NCI-H1092 (cell line): ENCODE data around the gene ADAMTS19.
"Not testable (repeated sequence)": the region's sequence is repeated elsewhere in the genome, so short reads cannot be mapped to it uniquely, and the experiment has no call there.

ENCODE experiments used
- DNase-seq: peaks from one replicate; lab custom pipeline; 2025; lab: John Stamatoyannopoulos, UW

ADAMTS19 gene

DNA sequence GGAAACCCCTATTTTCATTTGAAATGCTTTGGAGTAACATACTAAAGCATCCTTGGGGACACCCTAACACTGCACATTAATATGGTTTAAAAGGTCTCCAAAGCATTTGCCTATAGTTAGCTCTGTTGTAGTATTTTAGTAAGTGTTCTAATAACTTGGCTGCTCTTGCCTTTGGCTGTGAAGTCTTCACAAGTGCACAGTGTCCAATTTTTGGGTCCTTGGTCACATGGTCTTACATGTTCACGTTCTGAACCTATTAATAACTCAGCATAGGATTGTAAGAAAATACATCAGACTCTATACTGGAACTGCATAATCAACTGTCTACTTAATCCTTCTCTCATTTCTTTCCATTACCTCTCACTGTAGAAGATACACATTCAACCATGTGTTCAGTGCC, 17.4 kb downstream of the ADAMTS19 start:
- DNase-seq = no peak

DNA sequence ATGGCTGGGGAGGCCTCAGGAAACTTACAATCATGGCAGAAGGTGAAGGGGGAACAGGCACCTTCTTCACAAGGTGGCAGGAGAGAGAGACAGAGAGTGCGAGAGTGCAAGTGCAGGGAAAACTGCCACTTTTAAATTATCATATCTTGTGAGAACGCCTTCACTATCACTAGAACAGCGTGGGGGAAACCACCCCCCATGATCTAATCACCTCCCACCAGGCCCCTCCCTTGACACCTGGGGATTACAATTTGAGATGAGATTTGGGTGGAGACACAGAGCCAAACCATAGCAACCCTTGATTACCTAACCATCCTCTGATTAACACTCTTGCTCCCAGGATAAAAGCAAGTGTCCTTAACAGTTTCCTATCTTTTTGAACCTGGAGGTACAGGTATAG, 21.1 kb downstream of the ADAMTS19 start:
- no peak for DNase-seq

DNA sequence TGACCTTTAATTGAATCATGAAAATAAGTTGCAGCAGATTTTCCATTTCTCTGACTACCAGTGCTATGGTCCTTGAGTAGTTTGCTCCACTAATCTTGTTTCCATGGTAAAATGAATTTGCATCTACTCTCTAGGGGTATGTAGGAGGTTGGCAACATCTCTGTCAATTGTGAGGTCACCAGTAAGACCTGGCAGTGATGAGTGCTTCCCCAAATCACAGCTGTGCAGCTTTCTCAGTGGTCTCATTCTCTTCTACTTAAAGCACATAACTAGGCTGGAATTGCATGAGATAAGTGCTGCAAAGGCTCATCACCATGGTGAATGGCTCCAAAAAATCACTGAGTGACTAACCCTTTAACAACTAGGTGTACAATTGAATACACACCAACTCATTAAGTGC, 36.3 kb downstream of the ADAMTS19 start:
- no peak for DNase-seq

- no peak for DNase-seq
These were observed 36.9 kb downstream of the ADAMTS19 start for GRCh38 chr5:129496864-129497595.

GRCh38 chr5:129499208-129499852, 39.2 kb downstream of the ADAMTS19 start:
- DNase-seq = no peak

GRCh38 chr5:129500101-129500500, 40.0 kb downstream of the ADAMTS19 start:
- no peak for DNase-seq

DNA sequence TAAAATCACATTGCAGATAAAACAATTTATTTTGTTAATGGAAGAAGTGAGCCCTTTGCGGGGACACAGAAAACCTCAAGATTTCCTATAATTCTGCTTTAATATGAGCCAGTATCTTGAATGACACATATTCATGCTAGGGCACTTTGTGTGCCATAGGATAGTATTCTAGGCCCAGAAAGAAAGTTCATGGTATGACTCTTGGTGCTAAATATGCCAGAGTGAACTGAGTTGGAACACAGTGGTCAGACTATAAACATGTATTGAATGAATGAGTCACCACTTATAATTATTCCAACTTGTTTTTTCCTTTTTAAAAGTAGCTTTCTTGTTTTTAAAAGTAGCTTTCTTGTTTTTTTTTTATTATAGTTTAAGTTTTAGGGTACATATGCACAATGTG, 46.0 kb downstream of the ADAMTS19 start:
- no peak for DNase-seq

GRCh38 chr5:129506950-129507349, 46.9 kb downstream of the ADAMTS19 start:
- DNase-seq = no peak

GRCh38 chr5:129507527-129507926, 47.4 kb downstream of the ADAMTS19 start:
- DNase-seq = no peak

- no peak for DNase-seq
These were observed 48.5 kb downstream of the ADAMTS19 start for GRCh38 chr5:129508606-129509005.

GRCh38 chr5:129509363-129509975, 49.4 kb downstream of the ADAMTS19 start:
- no peak for DNase-seq

GRCh38 chr5:129511291-129511690, 51.2 kb downstream of the ADAMTS19 start:
- no peak for DNase-seq

- no peak for DNase-seq
These were observed 81.0 kb downstream of the ADAMTS19 start for GRCh38 chr5:129541051-129541450.

- no peak for DNase-seq
These were observed 81.7 kb downstream of the ADAMTS19 start for GRCh38 chr5:129541648-129542251.

DNA sequence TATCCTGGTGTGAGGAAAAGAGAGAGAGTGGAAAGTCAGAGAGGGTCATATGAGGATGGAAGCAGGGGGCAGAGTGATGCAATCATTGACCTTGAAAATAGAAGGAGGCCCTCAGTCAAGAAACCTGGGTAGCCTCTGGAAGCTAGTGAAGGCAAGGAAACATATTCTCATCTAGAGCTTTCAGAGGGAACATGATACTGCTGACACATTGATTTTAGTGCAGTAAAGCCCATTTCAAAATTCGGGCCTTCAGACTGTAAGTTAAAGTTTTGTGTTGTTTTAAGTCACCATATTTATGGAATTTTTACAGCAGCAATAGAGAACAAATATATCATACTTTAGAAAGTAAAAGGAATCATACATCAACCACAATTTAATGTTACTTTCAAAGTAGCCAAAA, 87.0 kb downstream of the ADAMTS19 start:
- DNase-seq = no peak

DNA sequence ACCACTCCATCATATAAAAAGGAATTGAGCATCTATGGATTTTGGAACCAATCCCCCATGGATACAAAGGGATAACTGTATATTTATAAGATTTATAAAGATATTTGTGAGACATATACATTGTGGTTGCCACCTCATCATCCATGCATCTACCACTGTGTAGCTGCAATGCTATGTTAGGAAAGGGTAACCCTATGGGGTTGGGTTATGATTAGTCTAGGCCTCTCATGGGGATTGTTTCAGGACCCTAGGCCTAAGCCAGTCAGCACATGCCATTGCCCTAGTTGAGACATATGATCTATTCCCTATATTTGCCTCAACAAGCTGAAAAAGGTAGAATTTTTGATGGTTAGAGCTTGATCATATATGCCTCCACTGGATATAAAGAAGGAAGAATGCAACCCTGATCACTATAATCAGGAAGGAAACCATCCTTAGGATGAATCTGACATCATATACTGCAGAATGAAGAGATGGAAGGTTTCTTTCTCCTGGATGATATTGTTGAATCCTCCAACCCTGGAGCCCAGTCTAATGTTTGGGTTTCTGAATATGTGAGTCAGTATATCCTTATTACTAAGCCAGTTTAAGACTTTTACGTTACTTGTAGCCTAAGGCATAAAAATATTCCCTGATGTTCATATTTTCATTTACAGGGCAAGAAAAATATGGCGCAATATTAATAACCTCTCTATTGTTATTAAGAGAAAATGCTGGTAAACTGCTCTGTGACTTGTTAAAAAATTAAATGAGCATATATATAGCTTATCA, 94.2 kb downstream of the ADAMTS19 start:
- DNase-seq = no peak

GRCh38 chr5:129563585-129563984, 103.5 kb downstream of the ADAMTS19 start:
- DNase-seq = no peak

- DNase-seq = no peak
These were observed 109.2 kb downstream of the ADAMTS19 start for GRCh38 chr5:129569295-129569694.

DNA sequence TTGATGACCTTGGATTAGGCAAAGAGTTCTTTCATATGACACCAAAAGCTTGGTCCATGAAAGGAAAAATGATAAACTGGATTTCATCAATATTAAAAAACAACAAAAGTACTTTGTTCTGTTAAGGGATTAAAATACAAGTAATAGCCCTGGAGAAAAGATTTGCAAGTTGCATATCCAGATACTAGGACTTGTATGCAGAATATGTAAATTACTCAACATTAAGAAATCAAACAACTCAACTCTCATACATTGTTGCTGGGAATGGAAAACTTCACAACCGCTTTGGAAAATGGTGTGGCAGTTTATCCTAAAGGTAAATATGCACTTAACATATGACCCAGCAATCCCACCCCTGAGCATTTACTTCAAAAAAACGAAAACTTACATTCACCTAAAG, 112.0 kb downstream of the ADAMTS19 start:
- no peak for DNase-seq

DNA sequence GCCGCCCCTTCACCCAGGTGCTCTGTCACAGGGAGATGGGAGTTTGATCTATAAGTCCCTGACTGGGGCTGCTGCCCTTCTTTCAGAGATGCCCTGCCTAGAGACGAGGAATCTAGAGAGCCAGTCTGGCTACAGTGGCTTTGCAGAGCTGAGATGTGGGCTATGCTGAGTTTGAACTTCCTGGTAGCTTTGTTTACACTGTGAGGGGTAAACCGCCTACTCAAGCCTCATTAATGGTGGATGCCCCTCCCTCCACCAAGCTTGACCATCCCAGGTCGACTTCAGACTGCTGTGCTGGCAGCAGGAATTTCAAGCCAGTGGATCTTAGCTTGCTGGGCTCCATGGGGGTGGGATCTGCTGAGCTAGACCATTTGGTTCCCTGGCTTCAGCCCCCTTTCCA, 124.4 kb downstream of the ADAMTS19 start:
- not testable (repeated sequence) for DNase-seq

DNA sequence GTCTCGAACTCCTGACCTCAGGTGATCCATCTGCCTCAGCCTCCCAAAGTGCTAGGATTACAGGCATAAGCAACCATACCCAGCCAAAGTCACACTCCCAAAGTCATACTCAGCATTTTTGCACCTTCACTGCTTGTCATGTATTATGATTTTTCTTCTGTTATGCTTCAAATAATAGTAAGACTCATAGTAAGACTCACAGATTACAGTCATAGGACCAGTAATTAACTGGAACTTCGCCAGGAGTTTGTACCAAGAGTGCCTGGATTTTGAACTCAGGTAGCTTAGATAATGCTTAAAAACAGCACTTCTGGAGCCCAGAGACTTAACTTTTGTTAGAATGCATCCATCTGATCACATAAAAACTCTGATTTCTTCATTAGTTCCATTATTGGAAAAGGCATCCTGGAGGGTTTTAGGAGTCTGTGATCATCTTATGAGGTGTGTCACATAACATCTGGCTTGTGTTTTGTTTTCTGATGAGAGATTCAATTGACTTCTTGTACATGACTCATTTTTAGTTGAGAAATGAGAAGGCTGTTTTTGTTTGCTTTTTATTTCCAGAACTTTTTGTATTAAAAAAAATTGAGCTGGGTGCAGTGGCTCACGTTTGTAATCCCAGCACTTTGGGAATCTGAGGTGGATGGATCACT, 131.5 kb downstream of the ADAMTS19 start:
- no peak for DNase-seq

DNA sequence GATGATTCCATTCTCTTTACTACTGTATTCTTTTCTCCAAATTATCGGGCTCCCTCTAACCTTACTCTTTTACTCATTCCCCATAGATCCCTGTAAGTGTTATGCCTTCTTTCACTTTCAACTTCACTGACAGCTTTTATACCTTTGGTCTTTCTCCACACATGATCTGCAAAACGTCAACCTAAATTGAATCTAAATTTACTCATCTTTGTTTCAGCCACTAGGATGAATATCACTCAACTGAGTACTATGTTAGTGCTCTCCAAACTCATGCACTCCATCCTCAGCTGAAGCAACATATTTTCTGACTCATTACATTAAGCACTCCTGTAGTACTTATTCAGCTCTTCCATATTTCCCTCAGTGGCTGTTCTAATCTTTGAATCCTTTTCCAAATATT, 133.4 kb downstream of the ADAMTS19 start:
- DNase-seq = no peak
